ENCODE results near the gene ADAMTS2.

Gene ADAMTS2

GRCh38 chr5:179180061-179180610 lies 165.1 kb downstream of the ADAMTS2 start:
- DNase-seq (ENCODE audit: low spot score in 2 of 2) (no peak), ATAC-seq (replicated peaks; ENCODE audit: extremely low read depth, poor library complexity, severe bottlenecking) (no peak)
- Mint-ChIP-seq H3K4me1 (no peaks in the 10 kb centered on the region), H3K9me3 (peaks cover 5% of the 10 kb centered on the region), H3K4me3 (no peak overlapping the region), H3K36me3 (ENCODE audit: insufficient read depth) (peaks cover 2% of the 10 kb centered on the region), H3K27me3 (peaks cover 71% of the 10 kb centered on the region), H3K27ac (ENCODE audit: low read depth) (no peak overlapping the region)

- no peak for DNase-seq (ENCODE audit: low spot score in 2 of 2)
- Mint-ChIP-seq H3K27me3 (peaks cover 55% of the 10 kb centered on the region), H3K36me3 (ENCODE audit: insufficient read depth) (peaks cover 2% of the 10 kb centered on the region), H3K27ac (ENCODE audit: low read depth) (no peak overlapping the region), H3K4me3 (no peak overlapping the region), H3K9me3 (peaks cover 5% of the 10 kb centered on the region), H3K4me1 (no peaks in the 10 kb centered on the region)
- ATAC-seq (replicated peaks; ENCODE audit: extremely low read depth, poor library complexity, severe bottlenecking): no peak
These were observed 167.3 kb downstream of the ADAMTS2 start for GRCh38 chr5:179177711-179178575.

- Mint-ChIP-seq H3K4me3 (no peak overlapping the region), H3K9me3 (peaks cover 5% of the 10 kb centered on the region)
- no peak for ATAC-seq (replicated peaks; ENCODE audit: extremely low read depth, poor library complexity, severe bottlenecking)
These were observed 168.6 kb downstream of the ADAMTS2 start for GRCh38 chr5:179176571-179177230.

GRCh38 chr5:179176166-179176565 lies 169.1 kb downstream of the ADAMTS2 start:
- DNase-seq (ENCODE audit: low spot score in 2 of 2) (no peak), ATAC-seq (replicated peaks; ENCODE audit: extremely low read depth, poor library complexity, severe bottlenecking) (no peak)
- Mint-ChIP-seq H3K36me3 (ENCODE audit: insufficient read depth) (no peaks in the 10 kb centered on the region), H3K4me3 (no peak overlapping the region), H3K9me3 (peaks cover 5% of the 10 kb centered on the region), H3K27ac (ENCODE audit: low read depth) (no peak overlapping the region), H3K27me3 (peaks cover 39% of the 10 kb centered on the region), H3K4me1 (no peaks in the 10 kb centered on the region)

More at GRCh38 chr5:179176571-179177230, 168.6 kb downstream of the ADAMTS2 start:
- Mint-ChIP-seq H3K4me1 (no peaks in the 10 kb centered on the region), H3K27me3 (peaks cover 44% of the 10 kb centered on the region), H3K27ac (ENCODE audit: low read depth) (no peak overlapping the region), H3K36me3 (ENCODE audit: insufficient read depth) (no peaks in the 10 kb centered on the region)
- no peak for DNase-seq (ENCODE audit: low spot score in 2 of 2)

GRCh38 chr5:179171816-179172745 lies 173.2 kb downstream of the ADAMTS2 start:
- no peak for ATAC-seq (replicated peaks; ENCODE audit: extremely low read depth, poor library complexity, severe bottlenecking)
- H3K36me3 Mint-ChIP-seq (ENCODE audit: insufficient read depth): peaks cover 2% of the 10 kb centered on the region
- DNase-seq (ENCODE audit: low spot score in 2 of 2): no peak
- H3K4me1 Mint-ChIP-seq: no peaks in the 10 kb centered on the region
- no peaks in the 10 kb centered on the region for H3K9me3 Mint-ChIP-seq
- no peak overlapping the region for H3K27ac Mint-ChIP-seq (ENCODE audit: low read depth)
- H3K27me3 Mint-ChIP-seq: peaks cover 17% of the 10 kb centered on the region
- no peak overlapping the region for H3K4me3 Mint-ChIP-seq

GRCh38 chr5:179171251-179171815 lies 173.9 kb downstream of the ADAMTS2 start:
- DNase-seq (ENCODE audit: low spot score in 2 of 2): no peak
- Mint-ChIP-seq H3K27me3 (peaks cover 10% of the 10 kb centered on the region), H3K27ac (ENCODE audit: low read depth) (no peak overlapping the region), H3K9me3 (no peaks in the 10 kb centered on the region), H3K4me1 (no peaks in the 10 kb centered on the region), H3K36me3 (ENCODE audit: insufficient read depth) (peaks cover 3% of the 10 kb centered on the region), H3K4me3 (no peak overlapping the region)
- no peak for ATAC-seq (replicated peaks; ENCODE audit: extremely low read depth, poor library complexity, severe bottlenecking)

- Mint-ChIP-seq H3K9me3 (no peaks in the 10 kb centered on the region), H3K4me3 (no peak overlapping the region), H3K4me1 (no peaks in the 10 kb centered on the region), H3K27ac (ENCODE audit: low read depth) (no peak overlapping the region), H3K27me3 (peaks cover 6% of the 10 kb centered on the region), H3K36me3 (ENCODE audit: insufficient read depth) (peaks cover 3% of the 10 kb centered on the region)
- DNase-seq (ENCODE audit: low spot score in 2 of 2): no peak
- ATAC-seq (replicated peaks; ENCODE audit: extremely low read depth, poor library complexity, severe bottlenecking): no peak
These were observed 174.7 kb downstream of the ADAMTS2 start for GRCh38 chr5:179170606-179171005.

GRCh38 chr5:179169836-179170235 lies 175.4 kb downstream of the ADAMTS2 start:
- DNase-seq (ENCODE audit: low spot score in 2 of 2): no peak
- Mint-ChIP-seq H3K4me3 (no peak overlapping the region), H3K36me3 (ENCODE audit: insufficient read depth) (peaks cover 3% of the 10 kb centered on the region), H3K27ac (ENCODE audit: low read depth) (no peak overlapping the region), H3K27me3 (peaks cover 6% of the 10 kb centered on the region), H3K9me3 (no peaks in the 10 kb centered on the region), H3K4me1 (no peaks in the 10 kb centered on the region)
- no peak for ATAC-seq (replicated peaks; ENCODE audit: extremely low read depth, poor library complexity, severe bottlenecking)

- no peaks in the 10 kb centered on the region for H3K9me3 Mint-ChIP-seq
- no peak for ATAC-seq (replicated peaks; ENCODE audit: extremely low read depth, poor library complexity, severe bottlenecking)
- H3K27ac Mint-ChIP-seq (ENCODE audit: low read depth): no peak overlapping the region
- peaks cover 6% of the 10 kb centered on the region for H3K27me3 Mint-ChIP-seq
- peaks cover 3% of the 10 kb centered on the region for H3K36me3 Mint-ChIP-seq (ENCODE audit: insufficient read depth)
- DNase-seq (ENCODE audit: low spot score in 2 of 2): no peak
- H3K4me3 Mint-ChIP-seq: no peak overlapping the region
- no peaks in the 10 kb centered on the region for H3K4me1 Mint-ChIP-seq
These were observed 176.6 kb downstream of the ADAMTS2 start for GRCh38 chr5:179168664-179169063.

- H3K36me3 Mint-ChIP-seq (ENCODE audit: insufficient read depth): peaks cover 3% of the 10 kb centered on the region
These were observed 177.3 kb downstream of the ADAMTS2 start for GRCh38 chr5:179167871-179168451.

GRCh38 chr5:179166886-179167841 lies 178.1 kb downstream of the ADAMTS2 start:
- peaks cover 6% of the 10 kb centered on the region for H3K27me3 Mint-ChIP-seq
- H3K9me3 Mint-ChIP-seq: no peaks in the 10 kb centered on the region

More at GRCh38 chr5:179167871-179168451, 177.3 kb downstream of the ADAMTS2 start:
- H3K27ac Mint-ChIP-seq (ENCODE audit: low read depth): no peak overlapping the region
- H3K9me3 Mint-ChIP-seq: no peaks in the 10 kb centered on the region
- no peaks in the 10 kb centered on the region for H3K4me1 Mint-ChIP-seq
- no peak for DNase-seq (ENCODE audit: low spot score in 2 of 2)
- no peak for ATAC-seq (replicated peaks; ENCODE audit: extremely low read depth, poor library complexity, severe bottlenecking)
- peak overlapping the region; percentile 18 for H3K4me3 Mint-ChIP-seq
- peaks cover 6% of the 10 kb centered on the region for H3K27me3 Mint-ChIP-seq

More at GRCh38 chr5:179166886-179167841, 178.1 kb downstream of the ADAMTS2 start:
- Mint-ChIP-seq H3K27ac (ENCODE audit: low read depth) (no peak overlapping the region), H3K4me1 (no peaks in the 10 kb centered on the region), H3K4me3 (peak overlapping the region; percentile 18), H3K36me3 (ENCODE audit: insufficient read depth) (peaks cover 3% of the 10 kb centered on the region)
- ATAC-seq (replicated peaks; ENCODE audit: extremely low read depth, poor library complexity, severe bottlenecking) (peak; percentile 80), DNase-seq (ENCODE audit: low spot score in 2 of 2) (peak; percentile 40 to 45)
